Measurements from ENCODE around the gene SERPINI2.
A peak's percentile ranks its signal among the peaks of the same experiment; 100 is the strongest.
"Not testable (repeated sequence)": the region's sequence is repeated elsewhere in the genome, so short reads cannot be mapped to it uniquely, and the experiment has no call there.

SERPINI2 gene

DNA sequence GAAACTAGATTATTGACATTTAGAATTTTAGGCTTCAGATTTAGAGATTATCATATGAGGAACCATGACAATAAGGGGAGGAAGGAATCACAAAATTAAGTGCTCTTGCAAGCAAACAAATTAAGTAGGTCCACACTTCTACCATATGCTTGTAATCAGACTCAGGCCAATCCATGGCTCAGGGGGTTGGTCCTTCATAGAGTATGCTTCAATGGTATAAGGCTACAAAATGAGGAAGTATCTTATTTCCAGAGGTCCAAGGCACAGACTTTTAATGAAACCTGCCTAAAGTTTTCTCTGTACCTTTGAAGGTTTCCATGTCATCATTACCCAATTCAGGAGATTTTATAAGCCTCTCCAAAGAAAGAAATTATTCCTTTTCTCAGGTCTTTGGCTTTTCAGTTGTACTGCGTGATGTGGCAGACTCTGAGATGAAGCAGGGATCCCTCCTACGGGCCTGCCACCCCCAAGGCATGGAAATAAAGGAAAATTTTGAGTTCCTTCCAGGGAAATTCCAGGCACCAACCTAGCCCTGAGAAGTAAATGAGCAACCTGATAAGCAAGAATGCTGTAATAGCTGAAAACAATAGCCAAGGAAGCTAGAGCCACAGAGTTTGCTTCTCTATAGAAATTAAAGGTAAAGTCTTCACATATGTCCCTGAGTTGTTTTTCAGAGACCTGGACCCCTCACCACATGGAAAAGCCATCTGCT, 36.3 kb downstream of the SERPINI2 start:
- no peak for DNase-seq (ENCODE audit: low spot score)

DNA sequence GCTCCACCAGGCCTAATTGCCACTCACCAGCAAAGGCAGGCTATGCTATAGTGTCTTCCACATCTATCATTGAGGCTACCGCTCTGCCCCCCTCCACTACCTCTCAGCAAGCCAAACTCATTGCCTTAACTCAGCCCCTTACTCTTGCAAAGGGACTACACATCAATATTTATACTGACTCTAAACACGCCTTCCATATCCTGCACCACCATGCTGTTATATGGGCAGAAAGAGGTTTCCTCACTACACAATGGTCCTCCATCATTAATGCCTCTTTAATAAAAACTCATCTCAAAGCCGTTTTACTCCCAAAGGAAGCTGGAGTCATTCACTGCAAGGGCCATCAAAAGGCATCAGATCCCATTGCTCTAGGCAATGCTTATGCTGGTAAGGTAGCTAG, 46.9 kb downstream of the SERPINI2 start:
- not testable (repeated sequence) for H3K36me3 ChIP-seq (ENCODE audit: low read depth); ATAC-seq (ENCODE audit: low read depth); H3K4me3 ChIP-seq (ENCODE audit: severe bottlenecking); H3K4me1 ChIP-seq (ENCODE audit: insufficient read depth, poor library complexity, severe bottlenecking); H3K27me3 ChIP-seq (ENCODE audit: insufficient read depth, poor library complexity, severe bottlenecking); H3K27ac ChIP-seq (ENCODE audit: poor library complexity, severe bottlenecking); H3K9me3 ChIP-seq (ENCODE audit: severe bottlenecking); DNase-seq (ENCODE audit: low spot score)

More for the DNA sequence above, 36.3 kb downstream of the SERPINI2 start:
- Histone ChIP-seq H3K4me3 (ENCODE audit: severe bottlenecking) (no peak overlapping the region), H3K9me3 (ENCODE audit: severe bottlenecking) (no peaks in the 10 kb centered on the region), H3K27ac (ENCODE audit: poor library complexity, severe bottlenecking) (no peak overlapping the region), H3K36me3 (ENCODE audit: low read depth) (no peaks in the 10 kb centered on the region), H3K4me1 (ENCODE audit: insufficient read depth, poor library complexity, severe bottlenecking) (no peaks in the 10 kb centered on the region), H3K27me3 (ENCODE audit: insufficient read depth, poor library complexity, severe bottlenecking) (no peaks in the 10 kb centered on the region)
- TF ChIP-seq, protein P1, sequence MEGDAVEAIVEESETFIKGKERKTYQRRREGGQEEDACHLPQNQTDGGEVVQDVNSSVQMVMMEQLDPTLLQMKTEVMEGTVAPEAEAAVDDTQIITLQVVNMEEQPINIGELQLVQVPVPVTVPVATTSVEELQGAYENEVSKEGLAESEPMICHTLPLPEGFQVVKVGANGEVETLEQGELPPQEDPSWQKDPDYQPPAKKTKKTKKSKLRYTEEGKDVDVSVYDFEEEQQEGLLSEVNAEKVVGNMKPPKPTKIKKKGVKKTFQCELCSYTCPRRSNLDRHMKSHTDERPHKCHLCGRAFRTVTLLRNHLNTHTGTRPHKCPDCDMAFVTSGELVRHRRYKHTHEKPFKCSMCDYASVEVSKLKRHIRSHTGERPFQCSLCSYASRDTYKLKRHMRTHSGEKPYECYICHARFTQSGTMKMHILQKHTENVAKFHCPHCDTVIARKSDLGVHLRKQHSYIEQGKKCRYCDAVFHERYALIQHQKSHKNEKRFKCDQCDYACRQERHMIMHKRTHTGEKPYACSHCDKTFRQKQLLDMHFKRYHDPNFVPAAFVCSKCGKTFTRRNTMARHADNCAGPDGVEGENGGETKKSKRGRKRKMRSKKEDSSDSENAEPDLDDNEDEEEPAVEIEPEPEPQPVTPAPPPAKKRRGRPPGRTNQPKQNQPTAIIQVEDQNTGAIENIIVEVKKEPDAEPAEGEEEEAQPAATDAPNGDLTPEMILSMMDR (IDR thresholded peaks at IDR 0.05; ENCODE audit: poor library complexity, severe bottlenecking): no peak
- no peak for ATAC-seq (ENCODE audit: low read depth)

DNA sequence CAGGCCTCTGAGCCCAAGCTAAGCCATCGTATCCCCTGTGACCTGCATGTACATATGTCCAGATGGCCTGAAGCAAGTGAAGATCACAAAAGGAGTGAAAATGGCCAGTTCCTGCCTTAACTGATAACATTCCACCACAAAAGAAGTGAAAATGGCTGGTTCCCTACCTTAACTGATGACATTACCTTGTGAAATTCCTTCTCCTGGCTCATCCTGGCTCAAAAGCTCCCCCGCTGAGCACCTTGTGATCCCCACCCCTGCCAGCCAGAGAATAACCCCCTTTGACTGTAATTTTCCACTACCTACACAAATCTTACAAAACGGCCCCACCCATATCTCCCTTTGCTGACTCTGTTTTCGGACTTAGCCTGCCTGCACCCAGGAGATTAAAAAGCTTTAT, 51.4 kb downstream of the SERPINI2 start:
- not testable (repeated sequence) for H3K36me3 ChIP-seq (ENCODE audit: low read depth); H3K27ac ChIP-seq (ENCODE audit: poor library complexity, severe bottlenecking); H3K9me3 ChIP-seq (ENCODE audit: severe bottlenecking); H3K4me1 ChIP-seq (ENCODE audit: insufficient read depth, poor library complexity, severe bottlenecking); H3K27me3 ChIP-seq (ENCODE audit: insufficient read depth, poor library complexity, severe bottlenecking); ATAC-seq (ENCODE audit: low read depth); DNase-seq (ENCODE audit: low spot score); H3K4me3 ChIP-seq (ENCODE audit: severe bottlenecking)

DNA sequence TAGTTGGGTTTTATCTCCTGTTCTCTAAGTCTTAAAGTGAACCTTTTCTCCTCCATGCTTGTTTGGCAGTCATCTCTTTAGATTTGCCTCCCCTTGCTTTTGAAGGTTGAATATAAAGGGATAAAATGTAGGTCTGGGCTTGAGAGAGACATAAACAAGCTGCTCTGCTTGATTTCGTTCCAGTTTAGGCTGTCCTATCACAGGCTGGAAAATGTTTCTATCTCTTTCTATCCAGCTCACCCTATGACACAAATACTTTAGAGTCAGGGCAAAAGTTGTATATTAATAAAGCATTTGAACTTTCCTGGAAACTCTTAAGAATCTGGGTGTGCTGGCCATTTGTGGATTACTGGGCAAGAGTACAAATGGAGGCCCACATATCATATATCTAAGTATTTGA, 64.2 kb downstream of the SERPINI2 start:
- no peak for ATAC-seq (ENCODE audit: low read depth)
- H3K9me3 ChIP-seq (ENCODE audit: severe bottlenecking): no peaks in the 10 kb centered on the region

DNA sequence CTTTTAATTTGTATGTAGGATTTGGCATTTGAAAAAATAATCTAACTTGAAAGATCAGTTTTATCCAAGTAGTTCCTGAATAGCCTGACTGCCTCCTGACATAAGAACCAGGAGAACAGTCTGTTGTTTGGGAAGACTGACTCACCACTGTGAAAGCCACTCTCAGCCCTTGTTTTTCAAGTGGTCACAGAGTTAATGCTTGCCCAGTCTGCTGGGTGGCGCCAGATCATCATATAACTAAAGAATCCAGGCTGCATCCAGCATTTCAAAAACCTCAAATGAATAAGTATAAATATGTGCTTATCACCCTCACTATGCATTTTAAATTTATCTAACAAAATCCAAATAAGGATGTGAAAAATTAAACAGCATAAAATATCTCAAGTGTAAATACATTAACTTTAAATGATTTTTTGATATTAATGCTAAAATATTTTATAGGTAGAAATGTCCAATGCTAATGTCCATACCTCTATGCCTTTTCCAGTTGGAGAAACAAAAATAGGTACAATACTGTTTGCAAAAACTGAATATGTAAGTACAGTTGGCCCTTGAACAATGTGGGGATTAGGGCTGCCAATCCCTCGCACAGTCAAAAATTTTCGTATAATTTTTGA, 66.9 kb downstream of the SERPINI2 start:
- TF ChIP-seq, protein P1 (IDR thresholded peaks at IDR 0.05; ENCODE audit: poor library complexity, severe bottlenecking): peak; percentile 63
- no peaks in the 10 kb centered on the region for H3K4me1 ChIP-seq (ENCODE audit: insufficient read depth, poor library complexity, severe bottlenecking)
- no peak overlapping the region for H3K4me3 ChIP-seq (ENCODE audit: severe bottlenecking)
- no peak overlapping the region for H3K27ac ChIP-seq (ENCODE audit: poor library complexity, severe bottlenecking)
- ATAC-seq (ENCODE audit: low read depth) (peak; percentile 97), DNase-seq (ENCODE audit: low spot score) (no peak)
- H3K27me3 ChIP-seq (ENCODE audit: insufficient read depth, poor library complexity, severe bottlenecking): peaks cover 4% of the 10 kb centered on the region
- no peaks in the 10 kb centered on the region for H3K9me3 ChIP-seq (ENCODE audit: severe bottlenecking)
- no peaks in the 10 kb centered on the region for H3K36me3 ChIP-seq (ENCODE audit: low read depth)

More for the DNA sequence above, 64.2 kb downstream of the SERPINI2 start:
- no peaks in the 10 kb centered on the region for H3K27me3 ChIP-seq (ENCODE audit: insufficient read depth, poor library complexity, severe bottlenecking)
- DNase-seq (ENCODE audit: low spot score): no peak
- TF ChIP-seq, protein P1 (IDR thresholded peaks at IDR 0.05; ENCODE audit: poor library complexity, severe bottlenecking): no peak
- H3K4me3 ChIP-seq (ENCODE audit: severe bottlenecking): no peak overlapping the region
- no peaks in the 10 kb centered on the region for H3K36me3 ChIP-seq (ENCODE audit: low read depth)
- no peaks in the 10 kb centered on the region for H3K4me1 ChIP-seq (ENCODE audit: insufficient read depth, poor library complexity, severe bottlenecking)
- H3K27ac ChIP-seq (ENCODE audit: poor library complexity, severe bottlenecking): no peak overlapping the region

DNA sequence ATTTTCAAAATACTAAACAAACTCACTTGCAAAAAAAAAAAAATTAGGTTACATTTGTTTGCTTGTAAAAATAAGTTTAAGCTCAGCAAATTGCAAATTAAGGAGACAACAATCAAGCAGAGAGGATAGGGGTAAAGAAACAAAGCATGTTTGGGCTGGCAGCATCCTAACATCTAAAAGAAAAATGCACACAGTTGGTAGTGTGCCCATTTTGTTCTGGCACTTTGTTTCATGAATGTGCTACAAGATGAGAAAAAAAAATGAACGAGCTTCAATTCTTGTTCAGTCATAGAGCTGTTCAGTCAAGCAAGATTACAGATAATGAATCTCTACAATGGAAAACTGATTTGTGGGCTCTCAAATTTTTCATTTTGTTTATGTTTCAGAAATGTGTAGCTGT, 76.0 kb downstream of the SERPINI2 start:
- Histone ChIP-seq H3K4me1 (ENCODE audit: insufficient read depth, poor library complexity, severe bottlenecking) (no peaks in the 10 kb centered on the region), H3K4me3 (ENCODE audit: severe bottlenecking) (no peak overlapping the region), H3K36me3 (ENCODE audit: low read depth) (no peaks in the 10 kb centered on the region), H3K27ac (ENCODE audit: poor library complexity, severe bottlenecking) (no peak overlapping the region), H3K27me3 (ENCODE audit: insufficient read depth, poor library complexity, severe bottlenecking) (no peaks in the 10 kb centered on the region), H3K9me3 (ENCODE audit: severe bottlenecking) (no peaks in the 10 kb centered on the region)
- DNase-seq (ENCODE audit: low spot score): no peak
- TF ChIP-seq, protein P1 (IDR thresholded peaks at IDR 0.05; ENCODE audit: poor library complexity, severe bottlenecking): no peak
- ATAC-seq (ENCODE audit: low read depth): no peak
